Adrenal gland (tissue), 5 donors: ENCODE data around the gene SERTAD2.
A peak's percentile ranks its signal among the peaks of the same experiment; 100 is the strongest.

Experiments
- POLR2A ChIP-seq, 2 donors: fragments of 450-650 bp; IDR thresholded peaks; one replicate each; pipeline ENCODE4 v1.6.1; 2017; ENCODE audit warnings: antibody characterized with exemption in 2 of 2, mild to moderate bottlenecking in 2 of 2, moderate library complexity in 1 of 2
- TF ChIP-seq, protein P1 (sequence below), 6 experiments: fragments of 450-650 bp in 4 of 6; fragments of 200-600 bp in 2 of 6; sonication (generic) in 1 of 6; IDR thresholded peaks; 1 replicate in 5 of 6; 2 replicates in 1 of 6; pipeline versions ENCODE4 v1.5.1 to v1.8.0; 2016 to 2021; ENCODE audit warnings: antibody characterized with exemption in 6 of 6, mild to moderate bottlenecking in 2 of 6, moderate library complexity in 1 of 6
- donor health status: DM: no; HTN: no; CAD: no.

DNA sequence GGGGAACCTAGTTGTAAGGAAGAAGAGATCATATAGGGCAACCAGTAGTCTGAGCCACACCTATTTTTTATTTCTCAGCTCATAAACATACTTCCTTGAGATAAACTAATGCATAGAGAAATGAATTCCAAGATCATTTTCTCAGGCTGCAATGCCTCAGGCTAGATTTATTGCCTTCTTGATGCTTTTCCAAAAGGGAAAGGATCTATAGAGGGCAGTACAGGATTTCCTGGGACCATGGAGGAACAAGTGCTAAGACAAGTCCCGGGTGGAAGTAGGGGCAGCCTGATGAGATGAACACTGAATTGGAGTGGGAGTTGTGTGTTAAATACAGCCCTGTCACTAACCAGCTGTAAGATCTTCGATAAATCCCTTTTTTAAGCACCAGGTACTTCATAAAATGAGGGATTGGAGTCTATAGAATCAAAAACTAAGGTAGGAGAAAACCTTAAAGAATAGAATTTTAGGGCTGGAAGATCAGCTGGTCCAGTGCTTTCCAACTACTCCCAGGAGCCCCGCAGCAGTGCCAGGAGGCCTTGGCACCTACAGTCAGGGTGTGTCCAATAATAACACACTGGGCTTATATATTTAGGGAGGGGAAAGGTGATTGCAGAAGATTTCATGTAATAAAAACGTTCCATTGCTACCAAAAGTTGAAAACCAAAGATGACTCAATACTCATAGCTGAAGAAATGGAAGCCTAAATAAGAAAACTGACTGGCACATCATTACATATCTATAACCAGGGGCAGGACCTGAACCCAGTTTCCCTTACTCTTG is 58.1 kb downstream of the SERTAD2 start:
- TF ChIP-seq, protein P1, sequence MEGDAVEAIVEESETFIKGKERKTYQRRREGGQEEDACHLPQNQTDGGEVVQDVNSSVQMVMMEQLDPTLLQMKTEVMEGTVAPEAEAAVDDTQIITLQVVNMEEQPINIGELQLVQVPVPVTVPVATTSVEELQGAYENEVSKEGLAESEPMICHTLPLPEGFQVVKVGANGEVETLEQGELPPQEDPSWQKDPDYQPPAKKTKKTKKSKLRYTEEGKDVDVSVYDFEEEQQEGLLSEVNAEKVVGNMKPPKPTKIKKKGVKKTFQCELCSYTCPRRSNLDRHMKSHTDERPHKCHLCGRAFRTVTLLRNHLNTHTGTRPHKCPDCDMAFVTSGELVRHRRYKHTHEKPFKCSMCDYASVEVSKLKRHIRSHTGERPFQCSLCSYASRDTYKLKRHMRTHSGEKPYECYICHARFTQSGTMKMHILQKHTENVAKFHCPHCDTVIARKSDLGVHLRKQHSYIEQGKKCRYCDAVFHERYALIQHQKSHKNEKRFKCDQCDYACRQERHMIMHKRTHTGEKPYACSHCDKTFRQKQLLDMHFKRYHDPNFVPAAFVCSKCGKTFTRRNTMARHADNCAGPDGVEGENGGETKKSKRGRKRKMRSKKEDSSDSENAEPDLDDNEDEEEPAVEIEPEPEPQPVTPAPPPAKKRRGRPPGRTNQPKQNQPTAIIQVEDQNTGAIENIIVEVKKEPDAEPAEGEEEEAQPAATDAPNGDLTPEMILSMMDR (IDR thresholded peaks at IDR 0.05), result peak in 1 of 6 experiments; percentile 15
- no peak for TF ChIP-seq POLR2A (IDR thresholded peaks at IDR 0.05)
